Cerebellar nuclear complex (tissue), 1 donor: ENCODE measurements around the gene IL12RB2.

Source experiments
- DNase-seq, 2 experiments: peaks; one replicate each; lab custom pipeline; 2025; lab: John Stamatoyannopoulos, UW

The IL12RB2 gene

GRCh38 chr1:67307251-67308060 lies at the start of gene IL12RB2:
Gene IL12RB2 (plus strand): TSS chr1:67307873. CDS start chr1:67320369, 12,496 bp downstream.
- DNase-seq = no peak

GRCh38 chr1:67261680-67262079 lies 46.0 kb upstream of the IL12RB2 start:
- DNase-seq = no peak

GRCh38 chr1:67262735-67263134 lies 44.9 kb upstream of the IL12RB2 start:
- DNase-seq = no peak

GRCh38 chr1:67264152-67264551 lies 43.5 kb upstream of the IL12RB2 start:
- no peak for DNase-seq

GRCh38 chr1:67264899-67265298 lies 42.8 kb upstream of the IL12RB2 start:
- DNase-seq = no peak

GRCh38 chr1:67269061-67269460 lies 38.6 kb upstream of the IL12RB2 start:
- no peak for DNase-seq

GRCh38 chr1:67270541-67270940 lies 37.1 kb upstream of the IL12RB2 start:
- no peak for DNase-seq

GRCh38 chr1:67273591-67273990 lies 34.1 kb upstream of the IL12RB2 start:
- DNase-seq = no peak

GRCh38 chr1:67274623-67275325 lies 32.9 kb upstream of the IL12RB2 start:
- DNase-seq = no peak

- DNase-seq = no peak
Measured at GRCh38 chr1:67280696-67281095, 27.0 kb upstream of the IL12RB2 start.

GRCh38 chr1:67281244-67281643 lies 26.4 kb upstream of the IL12RB2 start:
- no peak for DNase-seq

- no peak for DNase-seq
Measured at GRCh38 chr1:67285780-67286488, 21.7 kb upstream of the IL12RB2 start.

- DNase-seq = no peak
Measured at GRCh38 chr1:67290236-67290635, 17.4 kb upstream of the IL12RB2 start.

GRCh38 chr1:67294836-67295617 lies 12.6 kb upstream of the IL12RB2 start:
- DNase-seq = no peak

GRCh38 chr1:67298762-67299161 lies 8.9 kb upstream of the IL12RB2 start:
- DNase-seq = no peak

GRCh38 chr1:67299296-67299695 lies 8.4 kb upstream of the IL12RB2 start:
- DNase-seq = no peak

GRCh38 chr1:67300561-67300960 lies 7.1 kb upstream of the IL12RB2 start:
- DNase-seq = no peak

GRCh38 chr1:67304023-67304422 lies 3.6 kb upstream of the IL12RB2 start:
- DNase-seq = no peak

GRCh38 chr1:67306547-67306946 lies 1.1 kb upstream of the IL12RB2 start:
- DNase-seq = no peak

GRCh38 chr1:67308136-67308535 lies 463 bp downstream of the IL12RB2 start:
- DNase-seq = no peak

- no peak for DNase-seq
Measured at GRCh38 chr1:67312615-67313014, 4.9 kb downstream of the IL12RB2 start.
